PFSK-1 (cell line): ENCODE measurements around the gene TBC1D16.

Experiments
- FOXP2 ChIP-seq: optimal IDR thresholded peaks from 2 replicates; pipeline ENCODE3; 2011; ENCODE audit warnings: borderline replicate concordance, control low read depth, inconsistent platforms; ENCODE audit not compliant: insufficient read depth; ENCODE audit errors: extremely low read length, extremely low read depth
- POLR2AphosphoS5 ChIP-seq: IDR thresholded peaks from 2 replicates; pipeline ENCODE4 v1.6.1; 2012; ENCODE audit warnings: low read depth, mild to moderate bottlenecking, control low read depth, low read length, moderate library complexity
- SIN3A ChIP-seq: IDR thresholded peaks from 2 replicates; pipeline ENCODE4 v1.6.1; 2012; ENCODE audit warnings: mild to moderate bottlenecking, low read length, moderate library complexity, borderline replicate concordance; ENCODE audit not compliant: insufficient read depth
- TAF1 ChIP-seq: IDR thresholded peaks from 2 replicates; pipeline ENCODE4 v1.6.1; 2012; ENCODE audit warnings: low read length, control low read depth, borderline replicate concordance; ENCODE audit not compliant: insufficient read depth
- TF ChIP-seq, protein P1 (sequence below), 2 experiments: IDR thresholded peaks; 2 replicates each; pipeline versions ENCODE4 v1.6.1 to v1.8.0; 2011 to 2012; ENCODE audit warnings: low read depth in 2 of 2, low read length in 2 of 2, control low read depth in 1 of 2, inconsistent platforms in 1 of 2, mild to moderate bottlenecking in 1 of 2, moderate library complexity in 1 of 2; ENCODE audit not compliant: insufficient read depth in 1 of 2

Gene TBC1D16

GRCh38 chr17:79938336-79939093 is 97.2 kb downstream of the TBC1D16 start:
- TF ChIP-seq TAF1 (no peak), FOXP2 (no peak), SIN3A (no peak), POLR2AphosphoS5 (no peak)
- TF ChIP-seq, protein P1, sequence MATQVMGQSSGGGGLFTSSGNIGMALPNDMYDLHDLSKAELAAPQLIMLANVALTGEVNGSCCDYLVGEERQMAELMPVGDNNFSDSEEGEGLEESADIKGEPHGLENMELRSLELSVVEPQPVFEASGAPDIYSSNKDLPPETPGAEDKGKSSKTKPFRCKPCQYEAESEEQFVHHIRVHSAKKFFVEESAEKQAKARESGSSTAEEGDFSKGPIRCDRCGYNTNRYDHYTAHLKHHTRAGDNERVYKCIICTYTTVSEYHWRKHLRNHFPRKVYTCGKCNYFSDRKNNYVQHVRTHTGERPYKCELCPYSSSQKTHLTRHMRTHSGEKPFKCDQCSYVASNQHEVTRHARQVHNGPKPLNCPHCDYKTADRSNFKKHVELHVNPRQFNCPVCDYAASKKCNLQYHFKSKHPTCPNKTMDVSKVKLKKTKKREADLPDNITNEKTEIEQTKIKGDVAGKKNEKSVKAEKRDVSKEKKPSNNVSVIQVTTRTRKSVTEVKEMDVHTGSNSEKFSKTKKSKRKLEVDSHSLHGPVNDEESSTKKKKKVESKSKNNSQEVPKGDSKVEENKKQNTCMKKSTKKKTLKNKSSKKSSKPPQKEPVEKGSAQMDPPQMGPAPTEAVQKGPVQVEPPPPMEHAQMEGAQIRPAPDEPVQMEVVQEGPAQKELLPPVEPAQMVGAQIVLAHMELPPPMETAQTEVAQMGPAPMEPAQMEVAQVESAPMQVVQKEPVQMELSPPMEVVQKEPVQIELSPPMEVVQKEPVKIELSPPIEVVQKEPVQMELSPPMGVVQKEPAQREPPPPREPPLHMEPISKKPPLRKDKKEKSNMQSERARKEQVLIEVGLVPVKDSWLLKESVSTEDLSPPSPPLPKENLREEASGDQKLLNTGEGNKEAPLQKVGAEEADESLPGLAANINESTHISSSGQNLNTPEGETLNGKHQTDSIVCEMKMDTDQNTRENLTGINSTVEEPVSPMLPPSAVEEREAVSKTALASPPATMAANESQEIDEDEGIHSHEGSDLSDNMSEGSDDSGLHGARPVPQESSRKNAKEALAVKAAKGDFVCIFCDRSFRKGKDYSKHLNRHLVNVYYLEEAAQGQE (IDR thresholded peaks at IDR 0.05; ENCODE audit: insufficient read depth in 1 of 2, low read depth in 2 of 2, low read length in 2 of 2) = no peak

- no peak for TF ChIP-seq SIN3A
- TF ChIP-seq TAF1 = no peak
- TF ChIP-seq, protein P1 (IDR thresholded peaks at IDR 0.05; ENCODE audit: insufficient read depth in 1 of 2, low read depth in 2 of 2, low read length in 2 of 2) = no peak
- no peak for TF ChIP-seq POLR2AphosphoS5
- TF ChIP-seq FOXP2 = no peak
Observed at GRCh38 chr17:79937391-79938335, 98.0 kb downstream of the TBC1D16 start.

DNA sequence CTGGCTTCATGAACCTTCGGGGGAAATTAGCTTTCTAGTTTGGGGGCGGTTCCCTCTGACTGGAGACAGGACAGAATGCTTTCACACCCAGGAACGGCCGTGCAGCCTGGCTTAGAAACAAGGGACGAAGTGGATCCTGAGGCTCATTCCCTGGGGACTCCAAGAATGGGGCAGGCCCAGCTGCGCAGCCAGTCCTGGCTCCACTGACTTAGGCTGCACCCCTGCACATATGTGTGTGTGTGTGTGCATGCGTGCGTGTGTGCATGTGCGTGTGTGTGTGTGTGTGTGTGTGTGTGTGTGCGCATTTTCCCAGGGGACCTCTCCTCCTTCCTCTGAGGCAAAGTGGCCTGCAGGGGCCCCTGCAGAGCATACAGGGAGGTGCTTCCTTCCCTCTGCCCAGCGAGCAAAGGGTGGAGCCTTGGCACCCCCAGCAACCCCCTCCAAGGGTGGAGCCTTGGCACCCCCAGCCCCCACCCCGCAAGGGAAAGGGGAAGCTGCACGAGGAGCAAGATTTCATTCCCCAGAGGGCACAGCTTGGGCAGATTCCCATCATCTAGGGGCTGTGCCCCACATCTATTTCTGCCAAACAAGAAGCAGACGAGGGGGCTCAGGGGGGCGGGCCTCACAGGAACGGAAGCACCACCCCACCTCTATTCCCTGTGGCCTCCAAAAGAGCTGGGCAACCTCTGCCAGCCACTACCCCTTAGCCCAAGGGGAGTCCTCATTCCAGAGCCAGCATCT is 98.9 kb downstream of the TBC1D16 start:
- TF ChIP-seq POLR2AphosphoS5 (no peak), SIN3A (no peak), TAF1 (no peak), FOXP2 (no peak)
- TF ChIP-seq, protein P1 (IDR thresholded peaks at IDR 0.05; ENCODE audit: insufficient read depth in 1 of 2, low read depth in 2 of 2, low read length in 2 of 2) = no peak

GRCh38 chr17:79936050-79936449 is 99.6 kb downstream of the TBC1D16 start:
- TF ChIP-seq, protein P1 (IDR thresholded peaks at IDR 0.05; ENCODE audit: insufficient read depth in 1 of 2, low read depth in 2 of 2, low read length in 2 of 2) = no peak
- no peak for TF ChIP-seq FOXP2
- no peak for TF ChIP-seq POLR2AphosphoS5
- TF ChIP-seq TAF1 = no peak
- no peak for TF ChIP-seq SIN3A
